ENCODE results near the gene DNAH14. TPM values are rescaled to one million over a fixed set of nuclear protein-coding genes. Genes with fewer than 3 reads are reported as not detected.
"Not testable (repeated sequence)": the region's sequence is repeated elsewhere in the genome, so short reads cannot be mapped to it uniquely, and the experiment has no call there.

The DNAH14 gene
- total RNA-seq, 4 donors from 2014 or later: under 0.01 to 142 (median 4.1) TPM

- Histone ChIP-seq H3K27ac (no peak overlapping the region), H3K27me3 (no peaks in the 10 kb centered on the region), H3K9me3 (peaks cover 0 to 7% of the 10 kb centered on the region in 2 donors), H3K4me3 (no peak overlapping the region), H3K36me3 (no peaks in the 10 kb centered on the region), H3K4me1 (no peaks in the 10 kb centered on the region)
- TF ChIP-seq POLR2A (IDR thresholded peaks at IDR 0.05) (no peak), CTCF (IDR thresholded peaks at IDR 0.05) (no peak)
- DNase-seq: no peak
- intact Hi-C loops (cut with DNase I; ENCODE audit: low total_unique reads): no loop called here
Measured at GRCh38 chr1:225280563-225280962, 351.1 kb downstream of the DNAH14 start.

DNA sequence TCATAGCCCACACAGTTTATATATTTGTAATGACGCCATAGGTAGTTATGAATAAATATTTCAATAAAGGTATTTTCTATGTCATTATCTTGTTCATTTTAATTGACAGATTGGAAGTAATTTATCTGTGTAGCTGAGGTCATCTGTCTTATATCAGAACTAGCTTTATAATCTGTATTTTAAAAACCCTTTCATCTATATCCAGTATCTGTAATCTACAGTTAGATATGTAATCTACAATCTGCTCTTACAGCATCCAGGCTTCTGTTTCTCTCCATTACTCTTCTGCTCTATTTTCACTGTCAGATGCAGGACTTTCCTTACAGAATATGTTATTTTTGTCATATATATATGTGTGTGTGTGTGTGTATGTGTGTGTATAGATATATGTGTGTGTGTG lies 360.8 kb downstream of the DNAH14 start:
- H3K27me3 ChIP-seq: no peaks in the 10 kb centered on the region
- no peaks in the 10 kb centered on the region for H3K9me3 ChIP-seq
- TF ChIP-seq POLR2A (IDR thresholded peaks at IDR 0.05) (no peak), CTCF (IDR thresholded peaks at IDR 0.05) (no peak)
- no peak overlapping the region for H3K4me3 ChIP-seq
- intact Hi-C loops (cut with DNase I; ENCODE audit: low total_unique reads): no loop called here
- H3K4me1 ChIP-seq: no peaks in the 10 kb centered on the region
- DNase-seq: no peak
- no peak overlapping the region for H3K27ac ChIP-seq
- H3K36me3 ChIP-seq: no peaks in the 10 kb centered on the region

- no peak for DNase-seq
- intact Hi-C loops (cut with DNase I; ENCODE audit: low total_unique reads): no loop called here
- H3K4me3 ChIP-seq: no peak overlapping the region
- TF ChIP-seq CTCF (IDR thresholded peaks at IDR 0.05): no peak
- H3K36me3 ChIP-seq: no peaks in the 10 kb centered on the region
- H3K27me3 ChIP-seq: no peaks in the 10 kb centered on the region
- H3K27ac ChIP-seq: no peak overlapping the region
- no peaks in the 10 kb centered on the region for H3K4me1 ChIP-seq
- no peaks in the 10 kb centered on the region for H3K9me3 ChIP-seq
Measured at GRCh38 chr1:225299624-225300023, 370.1 kb downstream of the DNAH14 start.

DNA sequence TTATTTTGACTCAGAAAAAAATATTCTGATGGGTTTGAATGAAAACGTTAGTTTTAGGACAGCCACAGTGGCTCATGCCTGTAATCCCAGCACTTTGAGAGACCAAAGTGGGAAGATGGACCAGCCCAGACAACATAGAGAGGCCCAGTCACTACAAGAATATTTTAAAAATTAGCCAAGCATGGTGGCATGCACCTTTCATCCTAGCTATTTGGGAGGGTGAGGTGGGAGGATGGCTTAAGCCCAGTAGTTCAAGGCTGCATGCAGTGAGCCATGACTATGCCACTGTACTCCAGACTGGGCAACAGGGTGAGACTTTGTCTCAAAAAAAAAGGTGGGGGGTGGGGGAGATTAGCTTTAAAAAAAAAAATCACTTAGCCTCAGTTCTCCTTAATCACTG lies 370.9 kb downstream of the DNAH14 start:
- Histone ChIP-seq H3K4me3 (no peak overlapping the region), H3K27ac (no peak overlapping the region), H3K9me3 (no peaks in the 10 kb centered on the region), H3K4me1 (no peaks in the 10 kb centered on the region), H3K36me3 (no peaks in the 10 kb centered on the region), H3K27me3 (no peaks in the 10 kb centered on the region)
- no peak for DNase-seq
- TF ChIP-seq POLR2A (IDR thresholded peaks at IDR 0.05): no peak
- TF ChIP-seq CTCF (IDR thresholded peaks at IDR 0.05): no peak
- intact Hi-C loops (cut with DNase I; ENCODE audit: low total_unique reads): no loop called here

DNA sequence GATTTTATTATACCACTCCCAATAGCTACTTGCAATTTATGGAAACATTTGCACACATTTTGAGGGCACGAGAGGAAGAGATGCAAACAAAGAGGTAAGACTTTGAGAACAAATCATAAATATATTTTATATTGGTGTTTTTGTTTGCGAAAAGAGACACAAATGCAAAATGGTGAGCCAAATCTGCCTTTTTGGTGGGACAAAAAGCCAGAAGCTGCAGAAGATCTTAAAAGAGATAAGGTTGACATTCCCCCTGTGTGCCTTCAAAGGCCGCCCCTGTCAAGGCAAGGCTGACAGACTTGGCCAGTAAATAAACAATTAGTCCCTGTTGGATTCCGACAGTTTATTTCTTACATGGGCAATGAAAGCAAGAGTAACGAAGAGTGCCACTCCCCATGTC lies 375.5 kb downstream of the DNAH14 start:
- Histone ChIP-seq H3K4me1 (no peaks in the 10 kb centered on the region), H3K36me3 (no peaks in the 10 kb centered on the region), H3K9me3 (no peaks in the 10 kb centered on the region), H3K27me3 (no peaks in the 10 kb centered on the region), H3K4me3 (no peak overlapping the region), H3K27ac (no peak overlapping the region)
- intact Hi-C loops (cut with DNase I; ENCODE audit: low total_unique reads): no loop called here
- TF ChIP-seq POLR2A (IDR thresholded peaks at IDR 0.05) (no peak), CTCF (IDR thresholded peaks at IDR 0.05) (no peak)
- no peak for DNase-seq

DNA sequence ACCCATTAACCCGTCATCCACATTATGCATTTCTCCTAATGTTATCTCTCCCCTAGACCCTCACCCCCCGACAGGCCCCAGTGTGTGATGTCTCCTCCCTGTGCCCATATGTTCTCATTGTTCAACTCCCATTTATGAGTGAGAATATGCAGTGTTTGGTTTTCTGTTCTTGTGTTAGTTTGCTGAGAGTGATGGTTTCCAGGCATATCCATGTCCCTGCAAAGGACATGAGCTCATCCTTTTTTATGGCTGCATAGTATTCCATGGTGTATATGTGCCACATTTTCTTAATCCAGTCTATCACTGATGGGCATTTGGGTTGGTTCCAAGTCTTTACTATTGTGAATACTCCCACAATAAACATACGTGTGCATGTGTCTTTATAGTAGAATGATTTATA lies 381.1 kb downstream of the DNAH14 start:
- H3K4me1 ChIP-seq; H3K27ac ChIP-seq; DNase-seq; intact Hi-C loops (cut with DNase I; ENCODE audit: low total_unique reads); H3K4me3 ChIP-seq; H3K27me3 ChIP-seq; H3K36me3 ChIP-seq; H3K9me3 ChIP-seq: not testable (repeated sequence)

Measured in uterus (tissue), 4 donors.